ENCODE measurements around the gene FBXO40.
"Not testable (repeated sequence)": the region's sequence is repeated elsewhere in the genome, so short reads cannot be mapped to it uniquely, and the experiment has no call there.

Gene FBXO40

DNA sequence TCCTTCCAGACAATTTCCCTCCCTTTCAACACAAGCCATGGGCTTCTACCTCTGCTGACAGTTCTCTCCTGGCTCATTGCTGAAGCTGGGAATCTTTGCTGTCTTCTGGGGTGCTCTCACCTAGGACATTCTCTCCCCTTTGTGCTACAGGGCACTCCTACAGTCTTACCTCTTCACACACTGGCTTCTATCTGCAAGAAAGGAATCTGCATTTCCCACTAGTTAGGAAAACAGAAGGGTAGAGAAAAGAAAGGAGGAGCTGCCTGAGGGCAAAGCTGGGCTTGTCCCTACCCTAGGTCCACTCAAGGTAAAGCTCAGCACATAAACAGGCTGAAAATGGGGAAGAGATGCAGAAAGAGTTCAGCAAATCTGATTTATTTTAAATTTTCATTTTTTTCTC lies 31.0 kb upstream of the FBXO40 start:
- TF ChIP-seq, protein P1, sequence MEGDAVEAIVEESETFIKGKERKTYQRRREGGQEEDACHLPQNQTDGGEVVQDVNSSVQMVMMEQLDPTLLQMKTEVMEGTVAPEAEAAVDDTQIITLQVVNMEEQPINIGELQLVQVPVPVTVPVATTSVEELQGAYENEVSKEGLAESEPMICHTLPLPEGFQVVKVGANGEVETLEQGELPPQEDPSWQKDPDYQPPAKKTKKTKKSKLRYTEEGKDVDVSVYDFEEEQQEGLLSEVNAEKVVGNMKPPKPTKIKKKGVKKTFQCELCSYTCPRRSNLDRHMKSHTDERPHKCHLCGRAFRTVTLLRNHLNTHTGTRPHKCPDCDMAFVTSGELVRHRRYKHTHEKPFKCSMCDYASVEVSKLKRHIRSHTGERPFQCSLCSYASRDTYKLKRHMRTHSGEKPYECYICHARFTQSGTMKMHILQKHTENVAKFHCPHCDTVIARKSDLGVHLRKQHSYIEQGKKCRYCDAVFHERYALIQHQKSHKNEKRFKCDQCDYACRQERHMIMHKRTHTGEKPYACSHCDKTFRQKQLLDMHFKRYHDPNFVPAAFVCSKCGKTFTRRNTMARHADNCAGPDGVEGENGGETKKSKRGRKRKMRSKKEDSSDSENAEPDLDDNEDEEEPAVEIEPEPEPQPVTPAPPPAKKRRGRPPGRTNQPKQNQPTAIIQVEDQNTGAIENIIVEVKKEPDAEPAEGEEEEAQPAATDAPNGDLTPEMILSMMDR (IDR thresholded peaks at IDR 0.05): no peak
- TF ChIP-seq ZFX (IDR thresholded peaks at IDR 0.05; ENCODE audit: borderline replicate concordance): no peak
- H3K27ac ChIP-seq: peak overlapping the region; percentile 77

DNA sequence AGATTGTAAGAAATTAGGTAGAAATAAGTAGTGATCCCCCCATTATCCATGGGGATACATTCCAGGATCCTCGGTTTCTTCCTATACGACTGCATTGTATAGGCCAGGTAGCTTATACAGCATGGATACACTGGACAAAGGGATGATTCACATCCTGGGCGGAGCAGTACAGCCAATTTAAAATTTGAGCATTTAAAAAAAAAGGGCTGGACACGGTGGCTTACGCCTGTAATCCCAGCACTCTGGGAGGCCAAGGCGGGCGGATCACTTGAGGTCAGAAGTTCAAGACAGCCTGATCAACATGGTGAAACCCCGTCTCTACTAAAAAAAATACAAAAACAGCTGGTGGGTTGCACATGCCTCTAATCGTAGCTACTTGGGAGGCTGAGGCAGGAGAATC lies 26.4 kb upstream of the FBXO40 start:
- no peak overlapping the region for H3K27ac ChIP-seq
- TF ChIP-seq ZFX (IDR thresholded peaks at IDR 0.05; ENCODE audit: borderline replicate concordance): no peak
- TF ChIP-seq, protein P1 (IDR thresholded peaks at IDR 0.05): no peak

DNA sequence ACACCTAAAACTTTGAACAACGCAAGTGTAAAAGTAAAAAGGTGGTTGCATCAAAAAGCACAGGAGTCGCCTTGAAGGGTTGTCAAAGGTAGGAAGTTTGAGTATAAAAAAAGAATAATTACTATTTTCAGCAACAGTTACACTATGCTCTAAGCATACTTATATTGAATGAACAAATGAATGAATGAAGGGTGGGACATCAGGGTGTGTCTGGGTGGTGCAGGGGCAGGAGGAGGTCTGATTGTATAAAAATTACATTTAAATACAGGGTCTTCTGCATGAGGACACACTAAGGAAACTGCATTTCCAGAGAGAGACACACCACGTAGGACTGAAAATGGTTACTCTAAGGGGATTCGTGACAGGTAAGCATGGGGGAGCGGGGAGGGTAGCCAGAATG lies 25.5 kb upstream of the FBXO40 start, which contains the start of gene ARGFX:
ARGFX (plus strand) TSS at position 301 of the 400 bp plus-strand sequence. CDS start 2,765 bp downstream, outside the sequence.
- no peak within 1 kb of the TSS for H3K27ac ChIP-seq
- no peak for TF ChIP-seq ZFX (IDR thresholded peaks at IDR 0.05; ENCODE audit: borderline replicate concordance)
- TF ChIP-seq, protein P1 (IDR thresholded peaks at IDR 0.05): no peak

GRCh38 chr3:121574449-121574848 lies 18.7 kb upstream of the FBXO40 start:
- no peak for TF ChIP-seq ZFX (IDR thresholded peaks at IDR 0.05; ENCODE audit: borderline replicate concordance)
- TF ChIP-seq, protein P1 (IDR thresholded peaks at IDR 0.05): no peak
- peak overlapping the region; percentile 48 for H3K27ac ChIP-seq

GRCh38 chr3:121581691-121582090 lies 11.5 kb upstream of the FBXO40 start:
- H3K27ac ChIP-seq: no peak overlapping the region
- TF ChIP-seq, protein P1 (IDR thresholded peaks at IDR 0.05): no peak
- no peak for TF ChIP-seq ZFX (IDR thresholded peaks at IDR 0.05; ENCODE audit: borderline replicate concordance)

DNA sequence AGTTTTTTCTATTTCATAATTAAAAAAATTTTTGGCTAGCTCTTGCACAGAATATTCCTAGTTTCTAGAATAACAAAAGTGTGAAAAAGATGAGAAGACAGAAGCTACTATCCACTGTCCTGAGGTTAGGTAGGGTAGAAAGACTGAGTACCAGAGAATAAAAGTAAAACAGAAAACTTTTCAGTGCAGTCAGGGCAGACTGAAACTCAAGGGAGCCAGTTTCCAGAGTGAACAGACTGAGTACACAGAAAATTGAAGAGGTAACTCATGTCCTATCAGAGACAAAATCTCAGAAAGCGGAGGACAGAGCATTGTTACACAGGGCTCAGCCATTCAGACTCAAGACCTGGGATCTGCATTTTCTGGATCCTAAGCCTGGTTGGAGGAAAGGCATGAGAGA lies 8.8 kb upstream of the FBXO40 start:
- no peak overlapping the region for H3K27ac ChIP-seq
- TF ChIP-seq, protein P1 (IDR thresholded peaks at IDR 0.05): no peak
- no peak for TF ChIP-seq ZFX (IDR thresholded peaks at IDR 0.05; ENCODE audit: borderline replicate concordance)

- H3K27ac ChIP-seq: not testable (repeated sequence)
Observed at GRCh38 chr3:121593806-121594205, 627 bp downstream of the FBXO40 start.

DNA sequence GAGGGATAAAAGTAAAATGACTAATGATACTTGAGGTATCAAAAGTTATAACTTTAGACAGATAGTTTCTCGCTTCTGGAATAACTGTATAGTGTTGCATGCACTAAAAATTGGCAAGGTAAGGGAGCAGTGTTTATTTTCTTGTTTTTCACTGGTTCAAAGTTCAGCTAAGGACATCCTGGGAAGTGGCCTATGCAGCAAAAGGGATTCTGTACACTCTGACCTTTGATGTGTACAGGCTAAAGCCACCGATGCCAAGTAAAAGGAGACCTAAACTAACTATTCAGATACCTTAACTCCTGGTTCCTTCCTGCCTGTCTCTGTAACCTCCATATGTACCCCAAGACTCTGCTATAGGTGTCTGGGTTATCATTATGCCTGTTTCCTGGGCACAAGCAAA lies 1.7 kb downstream of the FBXO40 start:
- H3K27ac ChIP-seq: no peak overlapping the region
- TF ChIP-seq, protein P1 (IDR thresholded peaks at IDR 0.05): no peak
- TF ChIP-seq ZFX (IDR thresholded peaks at IDR 0.05; ENCODE audit: borderline replicate concordance): no peak

Data from 22Rv1 (cell line).